Neural crest cell (in vitro differentiated cells): ENCODE measurements around the gene GFOD1. TPM values are rescaled to one million over a fixed set of nuclear protein-coding genes. Genes with fewer than 3 reads are reported as not detected.

Experiments used
- DNase-seq: peaks from one replicate; pipeline ENCODE4 v3.0.0; 2021; ENCODE audit warnings: low read depth, mixed read lengths, low spot score
- H3K27ac Mint-ChIP-seq: one replicate; pipeline ENCODE4 v1.8.0; 2021; ENCODE audit warnings: mild to moderate bottlenecking, mixed read lengths; ENCODE audit not compliant: unreplicated experiment
- H3K27me3 Mint-ChIP-seq: 2 replicates; pipeline ENCODE4 v1.8.0; 2021; ENCODE audit warnings: low read depth, mild to moderate bottlenecking, mixed read lengths
- H3K36me3 Mint-ChIP-seq: 2 replicates; pipeline ENCODE4 v1.8.0; 2021; ENCODE audit warnings: low read depth, mild to moderate bottlenecking, mixed read lengths
- H3K4me1 Mint-ChIP-seq: 2 replicates; pipeline ENCODE4 v1.8.0; 2021; ENCODE audit warnings: mixed read lengths
- H3K4me3 Mint-ChIP-seq: one replicate; pipeline ENCODE4 v1.8.0; 2021; ENCODE audit warnings: mild to moderate bottlenecking, mixed read lengths
- H3K9me3 Mint-ChIP-seq: 2 replicates; pipeline ENCODE4 v1.8.0; 2021; ENCODE audit warnings: mixed read lengths
- CTCF ChIP-seq: fragments of 200-600 bp; sonication (generic); conservative IDR thresholded peaks from 2 replicates; pipeline ENCODE4 v1.5.0; 2021; ENCODE audit warnings: antibody characterized with exemption, mild to moderate bottlenecking
- total RNA-seq: library from RNA; stranded (reverse); gene quantifications from 2 replicates; pipeline ENCODE4 v1.2.1, GENCODE V29; 2021

Gene GFOD1
- total RNA-seq, 1 donor from 2014 or later: 2.2 TPM

DNA sequence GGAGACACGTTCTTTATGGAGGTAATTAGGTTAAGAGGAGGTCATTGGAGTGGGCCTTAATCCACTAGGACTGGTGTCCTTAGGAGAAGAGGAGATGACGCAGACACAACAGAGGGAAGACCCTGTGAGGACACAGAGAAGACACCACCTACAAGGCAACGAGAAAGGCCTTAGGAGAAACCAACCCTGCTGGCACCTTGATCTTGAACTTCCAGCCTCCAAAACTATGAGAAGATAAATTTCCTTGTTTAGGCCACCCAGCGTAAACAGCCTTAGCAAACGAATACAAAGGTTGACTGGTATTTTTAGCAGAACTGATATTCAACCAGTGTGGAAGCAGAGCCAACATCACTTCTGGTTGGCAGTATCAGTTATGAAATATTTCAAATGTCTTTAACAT, 75.2 kb downstream of the GFOD1 start:
- Mint-ChIP-seq H3K27ac (no peak overlapping the region), H3K36me3 (no peaks in the 10 kb centered on the region), H3K4me1 (peaks cover 11% of the 10 kb centered on the region), H3K9me3 (no peaks in the 10 kb centered on the region), H3K27me3 (no peaks in the 10 kb centered on the region), H3K4me3 (no peak overlapping the region)
- TF ChIP-seq CTCF: no peak
- no peak for DNase-seq

DNA sequence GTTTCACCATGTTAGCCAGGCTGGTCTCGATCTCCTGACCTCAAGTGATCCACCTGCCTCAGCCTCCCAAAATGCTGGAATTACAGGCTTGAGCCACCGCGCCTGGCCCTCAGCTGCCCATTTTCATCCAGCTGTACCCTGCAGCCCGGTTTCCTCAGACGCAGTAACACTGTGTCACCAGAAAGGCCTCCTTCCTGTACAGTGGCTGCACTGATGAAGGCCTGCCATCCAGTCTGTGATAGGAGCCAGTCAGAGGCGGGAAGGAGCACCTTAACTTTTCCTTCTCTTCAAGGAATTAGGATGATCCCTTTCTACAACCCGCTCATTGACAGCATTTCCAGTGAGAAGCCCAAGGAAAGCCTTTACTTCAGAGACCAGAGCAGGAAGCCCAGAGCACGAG, 75.9 kb downstream of the GFOD1 start:
- no peak overlapping the region for H3K4me3 Mint-ChIP-seq
- TF ChIP-seq CTCF: no peak
- H3K36me3 Mint-ChIP-seq: no peaks in the 10 kb centered on the region
- no peak overlapping the region for H3K27ac Mint-ChIP-seq
- no peaks in the 10 kb centered on the region for H3K27me3 Mint-ChIP-seq
- no peak for DNase-seq
- peaks cover 3% of the 10 kb centered on the region for H3K9me3 Mint-ChIP-seq
- H3K4me1 Mint-ChIP-seq: peaks cover 17% of the 10 kb centered on the region

- Mint-ChIP-seq H3K27me3 (no peaks in the 10 kb centered on the region), H3K4me1 (peaks cover 17% of the 10 kb centered on the region), H3K4me3 (no peak overlapping the region), H3K36me3 (no peaks in the 10 kb centered on the region), H3K27ac (no peak overlapping the region), H3K9me3 (peaks cover 3% of the 10 kb centered on the region)
- no peak for TF ChIP-seq CTCF
- DNase-seq: no peak
These were observed 77.4 kb downstream of the GFOD1 start for GRCh38 chr6:13409991-13410390.

- TF ChIP-seq CTCF: no peak
- Mint-ChIP-seq H3K4me1 (peaks cover 17% of the 10 kb centered on the region), H3K36me3 (no peaks in the 10 kb centered on the region), H3K27me3 (no peaks in the 10 kb centered on the region), H3K27ac (no peak overlapping the region), H3K4me3 (no peak overlapping the region), H3K9me3 (peaks cover 3% of the 10 kb centered on the region)
- no peak for DNase-seq
These were observed 79.4 kb downstream of the GFOD1 start for GRCh38 chr6:13407709-13408695.

DNA sequence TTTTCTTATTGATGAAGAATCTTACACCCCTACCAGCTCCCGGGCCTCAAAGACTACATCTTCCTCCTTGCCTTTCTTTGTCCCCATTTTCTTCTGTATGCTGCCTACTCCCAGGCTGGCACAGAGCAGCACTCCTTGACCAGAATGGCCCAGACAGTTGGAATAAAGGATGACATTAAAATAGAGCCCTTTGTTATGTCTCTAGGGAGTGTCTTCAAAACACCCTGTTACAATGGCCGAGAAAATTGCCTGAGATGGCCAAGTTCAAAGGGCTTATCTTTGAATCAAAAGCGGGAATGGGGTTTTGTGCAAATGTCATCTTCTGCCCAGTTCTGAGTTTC, 80.1 kb downstream of the GFOD1 start:
- peaks cover 3% of the 10 kb centered on the region for H3K9me3 Mint-ChIP-seq
- no peaks in the 10 kb centered on the region for H3K36me3 Mint-ChIP-seq
- H3K27me3 Mint-ChIP-seq: no peaks in the 10 kb centered on the region
- no peak for TF ChIP-seq CTCF
- H3K4me1 Mint-ChIP-seq: peaks cover 17% of the 10 kb centered on the region
- DNase-seq: no peak
- no peak overlapping the region for H3K4me3 Mint-ChIP-seq
- no peak overlapping the region for H3K27ac Mint-ChIP-seq
